OCI-LY1 (cell line): ENCODE measurements around the gene RPL4.

Source experiments
- CTCF ChIP-seq: fragments of 200-600 bp; sonication (generic), shearing (Covaris generic); IDR thresholded peaks from 2 replicates; pipeline ENCODE4 v1.5.1; 2017; ENCODE audit warnings: mild to moderate bottlenecking, antibody characterized with exemption, low read length, moderate library complexity, mixed read lengths
- EZH2 ChIP-seq: fragments of 200-600 bp; sonication (generic), shearing (Covaris generic); IDR thresholded peaks from 2 replicates; pipeline ENCODE4 v1.8.0; 2017; ENCODE audit warnings: borderline replicate concordance, mixed run types, mild to moderate bottlenecking, antibody characterized with exemption, low read length, moderate library complexity, mixed read lengths

GRCh38 chr15:66494262-66494661, 10.4 kb downstream of the RPL4 start:
- TF ChIP-seq CTCF (no peak), EZH2 (no peak)
